Panc1 (cell line): ENCODE measurements around the gene RBMS1.

ENCODE experiments used
- POLR2AphosphoS5 ChIP-seq: IDR thresholded peaks from 2 replicates; pipeline ENCODE4 v1.6.1; 2012; ENCODE audit warnings: mild to moderate bottlenecking, low read depth, low read length, moderate library complexity
- REST ChIP-seq, 2 experiments: IDR thresholded peaks; 2 replicates each; pipeline ENCODE4 v1.6.1; 2011 to 2012; ENCODE audit warnings: low read depth in 2 of 2, control low read depth in 1 of 2, low read length in 1 of 2, mild to moderate bottlenecking in 1 of 2, moderate library complexity in 1 of 2; ENCODE audit not compliant: insufficient read depth in 1 of 2
- TF ChIP-seq, protein P1 (sequence below): fragments of 450-650 bp; IDR thresholded peaks from 2 replicates; pipeline ENCODE4 v1.5.1; 2017; ENCODE audit warnings: mild to moderate bottlenecking

DNA sequence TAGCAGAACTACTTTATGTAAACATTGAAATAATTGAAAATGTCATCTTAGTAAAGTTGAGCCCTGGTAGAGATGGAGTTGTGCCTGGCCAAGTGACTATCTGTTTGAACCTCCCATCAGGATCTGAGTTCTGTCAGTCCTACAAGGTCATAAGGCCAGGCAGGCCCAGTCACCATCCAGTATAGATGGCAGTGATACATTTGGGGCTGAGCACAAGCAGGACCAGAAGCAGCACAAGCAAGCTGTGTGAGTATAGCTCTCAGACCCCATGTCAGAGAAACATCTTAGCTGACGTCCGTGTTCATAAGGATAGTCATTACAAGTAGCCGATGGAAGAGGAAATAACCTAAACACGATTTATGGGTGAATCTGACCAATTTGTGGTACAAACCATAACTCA is 44.5 kb upstream of the RBMS1 start:
- TF ChIP-seq, protein P1, sequence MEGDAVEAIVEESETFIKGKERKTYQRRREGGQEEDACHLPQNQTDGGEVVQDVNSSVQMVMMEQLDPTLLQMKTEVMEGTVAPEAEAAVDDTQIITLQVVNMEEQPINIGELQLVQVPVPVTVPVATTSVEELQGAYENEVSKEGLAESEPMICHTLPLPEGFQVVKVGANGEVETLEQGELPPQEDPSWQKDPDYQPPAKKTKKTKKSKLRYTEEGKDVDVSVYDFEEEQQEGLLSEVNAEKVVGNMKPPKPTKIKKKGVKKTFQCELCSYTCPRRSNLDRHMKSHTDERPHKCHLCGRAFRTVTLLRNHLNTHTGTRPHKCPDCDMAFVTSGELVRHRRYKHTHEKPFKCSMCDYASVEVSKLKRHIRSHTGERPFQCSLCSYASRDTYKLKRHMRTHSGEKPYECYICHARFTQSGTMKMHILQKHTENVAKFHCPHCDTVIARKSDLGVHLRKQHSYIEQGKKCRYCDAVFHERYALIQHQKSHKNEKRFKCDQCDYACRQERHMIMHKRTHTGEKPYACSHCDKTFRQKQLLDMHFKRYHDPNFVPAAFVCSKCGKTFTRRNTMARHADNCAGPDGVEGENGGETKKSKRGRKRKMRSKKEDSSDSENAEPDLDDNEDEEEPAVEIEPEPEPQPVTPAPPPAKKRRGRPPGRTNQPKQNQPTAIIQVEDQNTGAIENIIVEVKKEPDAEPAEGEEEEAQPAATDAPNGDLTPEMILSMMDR, result no peak
- TF ChIP-seq POLR2AphosphoS5, result no peak
- TF ChIP-seq REST (IDR thresholded peaks at IDR 0.05; ENCODE audit: insufficient read depth in 1 of 2, low read depth in 2 of 2, low read length in 1 of 2), result no peak
